HCT116 (cell line): ENCODE results near the gene DOC2A. TPM values are rescaled to one million over a fixed set of nuclear protein-coding genes. Genes with fewer than 3 reads are reported as not detected.

ENCODE experiments used
- ATAC-seq: fragments of 200-7000 bp; cut with Tn5 transposase; 2 replicates; pipeline ENCODE4 v1.9.1; 2020; ENCODE audit warnings: mild to moderate bottlenecking, moderate library complexity
- BruUV-seq: library from RNA; stranded (reverse); fragments of 400-500 nt; replicated peaks from 2 replicates; lab custom pipeline; 2021; lab: Mats Ljungman, UMichigan
- CTCF ChIA-PET: fragments of 300-600 bp; sonication (Branson Sonifier 250); formaldehyde crosslinking; loops from one replicate; lab custom pipeline; 2021; ENCODE audit warnings: antibody characterized with exemption; lab: Charles Lee
- POLR2A ChIA-PET: fragments of 300-600, 350-600 bp; sonication (Branson Sonifier 250); formaldehyde crosslinking; loops from one replicate; lab custom pipeline; 2021; ENCODE audit warnings: antibody characterized with exemption; lab: Charles Lee
- RAD21 ChIA-PET, 2 experiments: fragments of 300-600 bp; sonication (Branson Sonifier 250); formaldehyde crosslinking; loops; one replicate each; lab custom pipeline; 2023; ENCODE audit warnings: low total read pairs in 2 of 2; ENCODE audit not compliant: uncharacterized antibody in 2 of 2, unreplicated experiment in 2 of 2, low non-redundant PET in 1 of 2; lab: Charles Lee
- DNase-seq: peaks from one replicate; pipeline ENCODE4 v3.0.0-alpha.2; 2010; ENCODE audit warnings: low read depth, low spot score
- H2AFZ ChIP-seq: fragments of 200-600 bp; shearing (Covaris generic), sonication (generic); 2 replicates; pipeline ENCODE4 v1.6.1; 2017; ENCODE audit warnings: low read depth, mixed run types, mixed read lengths, antibody characterized with exemption, low read length; ENCODE audit not compliant: poor library complexity, severe bottlenecking
- H3K27ac ChIP-seq: 2 replicates; pipeline ENCODE4 v1.5.1; 2012; ENCODE audit warnings: low read depth, low read length
- H3K27me3 ChIP-seq: fragments of 200-600 bp; sonication (generic); 2 replicates; pipeline ENCODE4 v1.6.1; 2016; ENCODE audit warnings: mixed run types, low read length, mixed read lengths; ENCODE audit not compliant: insufficient read depth
- H3K36me3 ChIP-seq, 2 experiments: fragments of 200-500 bp in 1 of 2; fragments of 200-600 bp in 1 of 2; sonication (Bioruptor generic) in 1 of 2; sonication (generic) in 1 of 2; 2 replicates each; pipeline versions ENCODE4 v1.5.1 to v1.6.1; 2014 to 2016; ENCODE audit warnings: low read length in 2 of 2, inconsistent platforms in 1 of 2, mixed read lengths in 1 of 2, mixed run types in 1 of 2; ENCODE audit not compliant: insufficient read depth in 2 of 2, control insufficient read depth in 1 of 2
- H3K4me1 ChIP-seq, 2 experiments: fragments of 200-600 bp in 1 of 2; sonication (generic) in 1 of 2; 2 replicates each; pipeline versions ENCODE4 v1.5.1 to v1.6.1; 2012 to 2017; ENCODE audit warnings: low read length in 2 of 2, inconsistent platforms in 1 of 2, mild to moderate bottlenecking in 1 of 2, mixed read lengths in 1 of 2, mixed run types in 1 of 2, moderate library complexity in 1 of 2; ENCODE audit not compliant: insufficient read depth in 2 of 2, control insufficient read depth in 1 of 2
- H3K4me2 ChIP-seq: fragments of 200-600 bp; sonication (generic); 2 replicates; pipeline ENCODE4 v1.6.1; 2017; ENCODE audit warnings: mixed run types, low read length, mixed read lengths
- H3K4me3 ChIP-seq, 2 experiments: fragments of 200-600 bp in 1 of 2; sonication (generic) in 1 of 2; replicated peaks in 1 of 2; 2 replicates each; pipeline ENCODE4 v1.5.1; 2011 to 2016; ENCODE audit warnings: low read length in 2 of 2, control low read depth in 1 of 2, low read depth in 1 of 2, mild to moderate bottlenecking in 1 of 2, mixed read lengths in 1 of 2, mixed run types in 1 of 2
- H3K79me2 ChIP-seq: fragments of 200-600 bp; sonication (generic); 2 replicates; pipeline ENCODE4 v1.6.1; 2017; ENCODE audit warnings: mild to moderate bottlenecking, mixed run types, low read length, moderate library complexity, mixed read lengths; ENCODE audit not compliant: insufficient read depth
- H3K9ac ChIP-seq: fragments of 200-600 bp; sonication (generic); 2 replicates; pipeline ENCODE4 v1.6.1; 2016; ENCODE audit warnings: low read length, mixed read lengths
- H3K9me2 ChIP-seq: fragments of 200-600 bp; sonication (generic), shearing (Covaris generic); 2 replicates; pipeline ENCODE4 v1.6.1; 2017; ENCODE audit warnings: mixed run types, mild to moderate bottlenecking, moderate library complexity; ENCODE audit not compliant: insufficient read depth
- H3K9me3 ChIP-seq, 2 experiments: fragments of 200-500 bp in 1 of 2; fragments of 200-600 bp in 1 of 2; sonication (Bioruptor generic) in 1 of 2; sonication (generic) in 1 of 2; 2 replicates each; pipeline ENCODE4 v1.6.1; 2014 to 2017; ENCODE audit warnings: low read length in 2 of 2, mixed read lengths in 2 of 2, inconsistent platforms in 1 of 2, low read depth in 1 of 2, mild to moderate bottlenecking in 1 of 2, mixed run types in 1 of 2, moderate library complexity in 1 of 2; ENCODE audit not compliant: control insufficient read depth in 1 of 2, insufficient read depth in 1 of 2
- H4K20me1 ChIP-seq: fragments of 200-600 bp; sonication (generic), shearing (Covaris generic); 2 replicates; pipeline ENCODE4 v1.6.1; 2017; ENCODE audit warnings: mixed run types, mild to moderate bottlenecking, moderate library complexity; ENCODE audit not compliant: insufficient read depth
- CBX3 ChIP-seq: IDR thresholded peaks from 2 replicates; pipeline ENCODE4 v1.6.1; 2012; ENCODE audit warnings: low read depth
- CTCF ChIP-seq, 3 experiments: fragments of 200-600 bp in 1 of 3; sonication (generic) in 1 of 3; IDR thresholded peaks in 2 of 3; conservative IDR thresholded peaks in 1 of 3; 2 replicates each; pipeline ENCODE4 v1.5.1; 2012 to 2017; ENCODE audit warnings: low read depth in 2 of 3, low read length in 2 of 3, antibody characterized with exemption in 1 of 3, borderline replicate concordance in 1 of 3, control low read depth in 1 of 3, mild to moderate bottlenecking in 1 of 3, mixed read lengths in 1 of 3, mixed run types in 1 of 3, moderate library complexity in 1 of 3; ENCODE audit not compliant: insufficient read depth in 1 of 3
- ELF1 ChIP-seq: IDR thresholded peaks from 2 replicates; pipeline ENCODE4 v1.6.1; 2012; ENCODE audit warnings: low read depth, borderline replicate concordance
- EZH2 ChIP-seq: fragments of 200-600 bp; sonication (generic); IDR thresholded peaks from 2 replicates; pipeline ENCODE4 v1.6.1; 2017; ENCODE audit warnings: antibody characterized with exemption, mixed run types
- EZH2phosphoT487 ChIP-seq: fragments of 200-600 bp; IDR thresholded peaks from 2 replicates; pipeline ENCODE4 v1.6.1; 2018; ENCODE audit warnings: antibody characterized with exemption, borderline replicate concordance
- JUND ChIP-seq: IDR thresholded peaks from 2 replicates; pipeline ENCODE4 v1.6.1; 2012
- MAX ChIP-seq: IDR thresholded peaks from 2 replicates; pipeline ENCODE4 v1.6.1; 2012
- TCF7L2 ChIP-seq: IDR thresholded peaks from 2 replicates; pipeline ENCODE4 v1.7.0; 2011; ENCODE audit warnings: borderline replicate concordance, inconsistent platforms; ENCODE audit not compliant: insufficient read depth, insufficient read length; ENCODE audit errors: extremely low read depth
- ZNF274 ChIP-seq: fragments of 200-500 bp; sonication (Bioruptor generic); IDR thresholded peaks from 2 replicates; pipeline ENCODE4 v1.6.1; 2014; ENCODE audit warnings: mild to moderate bottlenecking, low read depth, low read length, inconsistent platforms
- intact Hi-C: fragments of 100-400 bp; cut with micrococcal nuclease; formaldehyde crosslinking; loops from 2 replicates; pipeline ENCODE4 v1.10.0; 2022
- total RNA-seq: library from RNA; stranded (reverse); gene quantifications from one replicate; pipeline ENCODE4 v1.2.1, GENCODE V29; 2021; ENCODE audit not compliant: unreplicated experiment
- TF ChIP-seq, protein P1 (sequence below): IDR thresholded peaks from 2 replicates; pipeline ENCODE4 v1.6.1; 2012

Gene DOC2A
- total RNA-seq, 1 experiment from 2014 or later, result 17.3 TPM

- no peak for TF ChIP-seq CTCF (IDR thresholded peaks at IDR 0.05 in 2 of 3, conservative IDR thresholded peaks at IDR 0.05 in 1 of 3; ENCODE audit: borderline replicate concordance in 1 of 3, insufficient read depth in 1 of 3, low read depth in 2 of 3, low read length in 2 of 3)
- no peak for TF ChIP-seq MAX
- no peak for TF ChIP-seq EZH2
- TF ChIP-seq, protein P1, sequence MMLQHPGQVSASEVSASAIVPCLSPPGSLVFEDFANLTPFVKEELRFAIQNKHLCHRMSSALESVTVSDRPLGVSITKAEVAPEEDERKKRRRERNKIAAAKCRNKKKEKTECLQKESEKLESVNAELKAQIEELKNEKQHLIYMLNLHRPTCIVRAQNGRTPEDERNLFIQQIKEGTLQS, result no peak
- no peak for TF ChIP-seq JUND
- no peak for TF ChIP-seq CBX3
Measured at GRCh38 chr16:30030841-30031413, 20.1 kb upstream of the DOC2A start, which contains the start of gene TLCD3B (continued).

DNA sequence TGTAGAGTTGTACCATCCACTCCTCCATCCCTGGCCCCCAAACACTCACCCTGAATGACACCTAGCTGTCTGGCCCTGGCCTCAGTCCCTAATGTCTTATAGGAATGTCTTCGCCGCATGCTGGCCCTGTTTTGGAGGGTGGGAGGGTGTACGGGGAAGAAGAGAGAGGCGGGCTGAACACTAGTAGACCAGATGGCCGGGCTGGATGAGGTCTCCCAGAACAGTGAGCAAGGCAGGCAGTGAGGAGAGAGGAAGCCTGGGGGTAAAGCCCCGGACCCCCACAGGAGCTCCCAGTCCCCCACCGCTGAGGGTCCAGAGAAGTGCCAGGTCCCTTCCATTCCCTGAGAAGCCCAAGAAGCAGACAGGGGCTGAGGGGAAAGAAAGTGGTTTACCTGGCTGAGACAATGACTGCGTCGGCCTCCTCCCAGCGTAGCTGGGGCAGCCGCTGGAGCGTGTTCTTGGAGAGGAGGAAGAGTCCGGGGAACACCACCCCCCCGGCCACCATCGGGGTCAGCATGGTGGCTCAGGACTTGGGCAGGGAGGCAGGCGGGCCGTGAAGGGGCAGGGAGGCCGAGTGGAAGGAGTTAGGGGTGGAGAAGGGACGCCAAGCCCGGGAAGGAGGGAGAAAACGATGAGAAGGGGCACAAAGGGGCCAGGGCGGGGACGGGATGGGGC, 19.3 kb upstream of the DOC2A start:
- no peak overlapping the region for H3K27ac ChIP-seq
- no TSS peak for BruUV-seq
- H3K4me3 ChIP-seq, result no peak overlapping the region
- DNase-seq, result no peak
- no peaks in the 10 kb centered on the region for H3K36me3 ChIP-seq
- peaks cover 0 to 5% of the 10 kb centered on the region in 2 experiments; a peak in 2 of 4 replicates for H3K4me1 ChIP-seq
- H3K79me2 ChIP-seq, result no peaks in the 10 kb centered on the region
- no peaks in the 10 kb centered on the region for H3K27me3 ChIP-seq
- H3K9ac ChIP-seq, result no peak overlapping the region
- TF ChIP-seq EZH2phosphoT487 (no peak), EZH2 (no peak), ZNF274 (no peak), ELF1 (no peak), MAX (no peak), TCF7L2 (no peak)
- H3K9me3 ChIP-seq, result no peaks in the 10 kb centered on the region
- no peaks in the 10 kb centered on the region for H3K9me2 ChIP-seq
- POLR2A ChIA-PET, result no interaction called here
- H4K20me1 ChIP-seq, result no peaks in the 10 kb centered on the region
- no peak overlapping the region for H3K4me2 ChIP-seq
- H2AFZ ChIP-seq, result no peak overlapping the region
- CTCF ChIA-PET, result interaction anchor here (2.3 kb wide), 1 partner anchor 222 kb away, joined by 8 read pairs; no protein-coding TSS in a partner anchor
- intact Hi-C loops, result no loop called here
- no peak for ATAC-seq
- RAD21 ChIA-PET, result no interaction called here
